Measurements from ENCODE around the gene TUT1. TPM values are rescaled to one million over a fixed set of nuclear protein-coding genes. Genes with fewer than 3 reads are reported as not detected.

Gene TUT1
- total RNA-seq: 7.0 and 9.0 TPM in 2 replicates

GRCh38 chr11:62591448-62592145 lies at the start of gene TUT1:
TSS of gene TUT1 (minus strand) at chr11:62591523. CDS start at chr11:62591485, 38 bp downstream.

GRCh38 chr11:62621567-62622470 lies 30.5 kb upstream of the TUT1 start, which contains the start of gene B3GAT3:
TSS of gene B3GAT3 (minus strand) at chr11:62621986. CDS start at chr11:62621947, 39 bp downstream.

GRCh38 chr11:62612366-62613290 lies 21.3 kb upstream of the TUT1 start, which contains the start of the genes EML3 and ROM1:
TSS of gene EML3 (minus strand) at chr11:62612775. CDS start at chr11:62612457, 318 bp downstream.
TSS of gene ROM1 (plus strand) at chr11:62613257. CDS start at chr11:62613282, 25 bp downstream.

GRCh38 chr11:62601372-62602140 lies 10.2 kb upstream of the TUT1 start, which contains the start of gene MTA2:
TSS of gene MTA2 (minus strand) at chr11:62601865. CDS start at chr11:62601450, 415 bp downstream.

GRCh38 chr11:62573592-62574362 lies 17.5 kb downstream of the TUT1 start, which contains the start of gene EEF1G:
TSS of gene EEF1G (minus strand) at chr11:62573891. CDS start at chr11:62573842, 49 bp downstream.

GRCh38 chr11:62546244-62546928 lies 44.9 kb downstream of the TUT1 start, which contains the start of gene AHNAK:
TSS of gene AHNAK (minus strand) at chr11:62546806. CDS start at chr11:62536098, 10,708 bp downstream.

Other genes with a start within 250 kb of the TUT1 start
- gene SCGB1A1, start 172.5 kb downstream of the TUT1 start, total RNA-seq: not detected in 2 replicates
- gene AHNAK, start 44.7 kb downstream of the TUT1 start, total RNA-seq: 448 and 668 TPM in 2 replicates
- gene EEF1G, start 17.6 kb downstream of the TUT1 start, total RNA-seq: 1,841 and 2,603 TPM in 2 replicates
- gene MTA2, start 10.3 kb upstream of the TUT1 start, total RNA-seq: 141 and 164 TPM in 2 replicates
- gene EML3, start 21.3 kb upstream of the TUT1 start, total RNA-seq: 12.1 and 17.8 TPM in 2 replicates
- 1.4 and 3.0 TPM in 2 replicates for gene ROM1, start 21.7 kb upstream of the TUT1 start, total RNA-seq
- 45.1 and 50.5 TPM in 2 replicates for gene B3GAT3, start 30.5 kb upstream of the TUT1 start, total RNA-seq
- gene GANAB, start 55.1 kb upstream of the TUT1 start, total RNA-seq: 132 and 144 TPM in 2 replicates
- gene INTS5, start 61.8 kb upstream of the TUT1 start, total RNA-seq: 25.8 and 30.5 TPM in 2 replicates
- 23.9 and 32.8 TPM in 2 replicates for gene C11orf98, start 73.7 kb upstream of the TUT1 start, total RNA-seq
- 4.3 and 26.0 TPM in 2 replicates for gene CSKMT, start 73.8 kb upstream of the TUT1 start, total RNA-seq
- 11.6 and 20.2 TPM in 2 replicates for gene UQCC3, start 80.2 kb upstream of the TUT1 start, total RNA-seq
- 0.85 and 0.96 TPM in 2 replicates for gene LBHD1, start 80.7 kb upstream of the TUT1 start, total RNA-seq
- gene UBXN1, start 87.5 kb upstream of the TUT1 start, total RNA-seq: 172 and 236 TPM in 2 replicates
- under 0.01 and 0.21 TPM in 2 replicates for gene LRRN4CL, start 98.0 kb upstream of the TUT1 start, total RNA-seq
- 27.0 and 61.6 TPM in 2 replicates for gene BSCL2, start 115.9 kb upstream of the TUT1 start, total RNA-seq
- gene GNG3, start 116.2 kb upstream of the TUT1 start, total RNA-seq: not detected in 2 replicates
- 6.0 and 7.2 TPM in 2 replicates for gene HNRNPUL2, start 135.9 kb upstream of the TUT1 start, total RNA-seq
- 19.5 and 36.2 TPM in 2 replicates for gene TTC9C, start 137.0 kb upstream of the TUT1 start, total RNA-seq
- gene ZBTB3, start 162.6 kb upstream of the TUT1 start, total RNA-seq: 9.9 and 11.5 TPM in 2 replicates
- gene POLR2G, start 170.1 kb upstream of the TUT1 start, total RNA-seq: 71.8 and 86.8 TPM in 2 replicates
- gene TAF6L, start 179.9 kb upstream of the TUT1 start, total RNA-seq: 13.3 and 21.1 TPM in 2 replicates
- gene TMEM179B, start 195.9 kb upstream of the TUT1 start, total RNA-seq: 39.3 and 46.3 TPM in 2 replicates
- gene TMEM223, start 200.5 kb upstream of the TUT1 start, total RNA-seq: 25.8 and 29.6 TPM in 2 replicates
- 8.5 and 11.8 TPM in 2 replicates for gene NXF1, start 213.9 kb upstream of the TUT1 start, total RNA-seq
- 24.9 and 27.2 TPM in 2 replicates for gene STX5, start 240.5 kb upstream of the TUT1 start, total RNA-seq
- not detected in 2 replicates for gene TEX54, start 241.3 kb upstream of the TUT1 start, total RNA-seq
- 85.3 and 91.8 TPM in 2 replicates for gene WDR74, start 248.1 kb upstream of the TUT1 start, total RNA-seq

Measured in tracheal epithelial cell (primary cell).